GM21723 (cell line): Measurements from ENCODE around the gene TBC1D1.
A peak's percentile ranks its signal among the peaks of the same experiment; 100 is the strongest.

Experiments used
- ATAC-seq: cut with Tn5 transposase; IDR thresholded peaks from one replicate; pipeline ENCODE4 v1.9.1; 2021; ENCODE audit warnings: mild to moderate bottlenecking, moderate library complexity; ENCODE audit not compliant: unreplicated experiment

Gene TBC1D1

GRCh38 chr4:38160487-38161207 is 269.8 kb downstream of the TBC1D1 start:
- ATAC-seq, result peak; percentile 97

GRCh38 chr4:38161208-38162113 is 270.6 kb downstream of the TBC1D1 start:
- ATAC-seq, result no peak

- ATAC-seq, result no peak
These were observed 271.4 kb downstream of the TBC1D1 start for GRCh38 chr4:38162240-38162784.

DNA sequence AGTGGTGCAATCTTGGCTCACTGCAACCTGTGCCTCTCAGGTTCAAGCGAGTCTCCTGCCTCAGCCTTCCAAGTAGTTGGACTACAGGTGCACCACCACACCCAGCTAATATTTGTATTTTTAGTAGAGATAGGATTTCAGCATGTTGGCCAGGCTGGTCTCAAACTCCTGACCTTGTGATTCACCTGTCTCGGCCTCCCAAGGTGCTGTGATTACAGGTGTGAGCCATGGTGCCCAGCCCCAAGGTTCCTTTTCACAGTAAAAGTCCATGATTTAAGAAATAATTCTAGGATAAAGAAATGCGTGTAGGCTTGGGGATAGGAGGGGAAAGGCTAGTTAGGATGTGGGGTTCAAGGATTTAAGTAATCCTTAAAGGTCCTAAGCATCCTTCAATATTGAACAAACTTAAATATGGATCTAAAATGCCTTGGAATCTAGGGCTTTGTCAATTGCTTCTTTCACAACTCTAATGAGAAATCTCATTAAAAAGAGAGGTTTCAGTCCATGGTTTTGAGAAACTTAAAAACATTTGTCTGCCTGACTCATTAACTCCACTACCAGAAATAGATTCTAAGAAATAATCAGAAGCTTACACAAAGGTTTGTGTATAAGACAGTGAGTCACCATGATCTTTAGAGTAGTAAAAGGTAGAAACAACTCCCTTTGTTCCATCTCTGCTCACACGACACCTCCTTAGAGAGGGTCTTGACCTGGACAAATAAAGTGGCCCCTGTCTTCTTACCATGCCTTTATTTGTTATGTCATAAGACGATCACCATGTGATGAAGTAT is 272.5 kb downstream of the TBC1D1 start:
- no peak for ATAC-seq

DNA sequence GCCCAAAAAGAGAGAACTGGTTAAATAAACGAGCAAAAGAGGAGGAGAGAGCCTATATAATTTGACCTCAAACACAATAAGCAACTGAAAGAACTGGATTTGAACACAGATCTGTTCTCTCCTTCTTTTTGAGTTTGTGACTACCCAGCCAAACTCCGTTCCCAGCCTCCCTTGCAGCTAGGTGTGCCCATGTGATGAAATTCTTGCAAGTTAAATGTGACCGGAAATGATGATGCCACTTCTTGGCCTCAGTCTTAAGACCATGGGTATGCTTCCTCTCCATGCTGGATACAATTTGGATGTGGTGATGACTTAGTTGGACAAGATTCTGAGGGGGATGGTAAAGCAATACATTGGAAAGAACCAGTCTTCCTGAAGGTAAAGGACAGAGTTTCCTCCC is 273.5 kb downstream of the TBC1D1 start:
- ATAC-seq, result no peak

DNA sequence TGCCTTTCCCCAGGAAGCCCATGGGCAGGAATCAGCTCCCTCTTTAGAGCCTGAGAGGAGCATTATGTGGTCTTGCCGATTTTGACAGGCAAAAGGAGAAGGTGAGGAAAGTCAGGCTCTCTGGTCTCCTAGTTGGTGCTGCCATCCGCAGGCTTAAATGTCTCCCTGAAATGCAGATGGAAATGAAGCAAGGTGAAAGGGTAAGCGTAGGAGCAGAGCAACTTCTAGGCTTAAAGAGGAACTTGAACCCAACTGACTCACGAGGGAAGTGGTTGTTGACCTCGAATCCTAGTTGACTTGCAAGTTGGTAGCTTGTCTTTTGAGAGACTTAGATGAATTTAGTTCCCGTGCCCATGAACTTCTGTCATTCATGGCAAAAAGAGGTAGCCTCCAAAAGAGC is 275.2 kb downstream of the TBC1D1 start:
- no peak for ATAC-seq

DNA sequence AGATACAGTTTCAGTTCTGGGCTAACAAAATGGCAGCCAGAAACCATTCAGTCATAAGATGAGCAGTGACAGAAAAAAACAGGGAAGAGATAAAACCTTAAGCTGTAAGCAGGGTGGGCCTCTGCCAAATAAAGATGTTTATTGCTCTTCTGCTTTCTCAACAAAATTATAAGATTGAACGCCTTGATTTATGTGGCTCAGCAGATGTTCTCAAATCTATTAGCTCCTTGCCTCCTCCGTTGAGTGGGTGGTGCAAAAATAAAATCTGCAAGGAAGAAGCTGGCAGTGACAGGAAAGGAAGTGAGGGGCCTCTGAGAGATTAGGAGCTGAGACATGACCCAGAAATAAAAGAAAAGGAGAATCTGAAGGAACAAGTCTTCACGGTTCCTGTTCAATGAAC is 275.9 kb downstream of the TBC1D1 start:
- ATAC-seq, result no peak

DNA sequence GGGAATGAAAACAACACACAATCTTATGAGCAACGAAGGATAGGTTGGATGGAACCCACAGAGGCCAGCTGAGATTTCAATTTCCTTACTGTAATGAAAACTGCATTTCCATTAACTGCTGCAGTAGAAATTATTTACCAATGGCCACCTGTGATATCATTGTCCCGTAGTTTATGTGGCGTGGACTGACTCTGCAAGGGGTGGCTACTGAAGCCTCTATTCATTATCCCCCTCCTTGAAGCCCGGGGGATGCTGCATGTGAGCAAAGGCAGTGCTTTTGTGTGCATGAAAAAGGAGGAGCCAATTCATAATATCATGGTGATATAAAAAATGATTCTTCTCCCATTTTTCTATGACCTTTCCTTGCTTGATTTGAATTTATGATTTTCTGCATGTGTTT is 277.1 kb downstream of the TBC1D1 start:
- ATAC-seq, result no peak

DNA sequence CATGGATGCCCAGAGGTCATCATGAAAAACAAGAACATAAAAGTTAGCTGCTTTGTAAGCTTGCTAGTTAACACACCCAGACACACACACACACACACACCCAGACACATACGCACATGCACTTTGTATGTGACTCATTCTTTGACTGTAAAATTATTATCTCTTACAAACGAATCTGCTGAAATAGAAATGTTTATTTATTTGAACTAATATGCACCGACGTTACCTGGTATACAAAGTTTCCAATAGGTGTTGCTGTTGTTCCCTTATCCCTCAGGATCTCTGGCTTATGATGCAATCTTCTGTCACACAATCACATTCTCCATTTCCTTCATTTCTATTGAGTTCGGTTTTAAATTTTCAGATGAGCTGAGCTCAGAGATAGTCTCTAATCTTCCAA is 278.6 kb downstream of the TBC1D1 start:
- no peak for ATAC-seq

DNA sequence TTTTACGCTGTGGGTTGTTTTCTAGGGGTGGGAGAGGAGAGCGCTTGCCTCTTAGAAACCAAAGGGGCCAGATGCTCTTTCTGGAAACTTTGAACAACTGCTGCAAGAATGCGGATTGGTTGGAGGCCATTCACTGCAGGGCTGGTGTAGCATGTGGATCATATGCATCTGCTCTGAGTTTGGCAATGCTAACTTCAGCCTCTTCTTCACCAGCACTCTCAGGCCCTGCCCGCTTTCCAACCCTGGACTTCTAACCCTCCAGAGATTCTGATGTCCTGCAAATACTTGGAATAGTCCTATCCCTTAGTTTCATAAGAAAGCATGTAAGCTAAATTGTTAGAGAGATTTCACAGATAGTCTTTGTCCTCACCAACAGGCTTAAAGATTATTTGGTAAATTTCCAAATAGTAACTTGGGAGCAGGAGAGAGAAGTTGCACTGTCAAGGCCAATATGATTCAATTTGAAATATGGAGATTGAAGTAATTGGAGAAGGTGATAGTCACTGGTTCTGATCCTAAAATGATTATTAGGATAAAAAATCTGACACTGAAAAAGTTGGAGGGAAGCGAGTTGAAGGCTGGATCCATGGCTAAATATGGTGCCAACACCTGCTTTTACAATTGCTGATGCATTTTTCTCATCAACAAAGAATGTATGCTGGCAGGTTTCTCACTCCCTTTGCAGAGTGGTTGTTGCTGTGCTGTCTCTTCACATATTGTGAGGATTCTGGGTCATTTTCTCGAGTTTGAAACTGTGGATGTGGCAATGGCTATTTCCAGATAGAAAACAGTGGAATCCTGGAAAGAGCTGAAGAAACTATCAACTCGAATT is 279.7 kb downstream of the TBC1D1 start:
- no peak for ATAC-seq

DNA sequence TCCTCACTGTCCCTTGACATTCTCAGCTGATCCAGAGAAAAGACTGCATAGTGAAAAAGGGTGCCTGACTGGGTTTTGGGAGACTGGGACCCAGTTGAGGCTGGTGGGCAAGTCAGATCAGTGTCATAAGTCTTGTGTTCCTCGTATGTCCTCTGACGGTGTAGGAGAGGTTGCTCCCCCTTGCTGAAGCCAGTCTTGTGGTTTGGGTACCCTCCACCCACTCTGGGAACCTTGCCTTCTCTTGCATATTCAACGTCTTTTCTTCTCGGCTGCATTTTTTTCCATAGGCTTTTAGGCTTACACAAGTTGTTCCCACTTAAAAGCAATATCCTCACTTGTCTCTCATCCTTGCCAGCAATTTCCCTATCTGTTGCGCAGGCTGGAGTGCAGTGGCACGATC is 281.2 kb downstream of the TBC1D1 start:
- no peak for ATAC-seq

DNA sequence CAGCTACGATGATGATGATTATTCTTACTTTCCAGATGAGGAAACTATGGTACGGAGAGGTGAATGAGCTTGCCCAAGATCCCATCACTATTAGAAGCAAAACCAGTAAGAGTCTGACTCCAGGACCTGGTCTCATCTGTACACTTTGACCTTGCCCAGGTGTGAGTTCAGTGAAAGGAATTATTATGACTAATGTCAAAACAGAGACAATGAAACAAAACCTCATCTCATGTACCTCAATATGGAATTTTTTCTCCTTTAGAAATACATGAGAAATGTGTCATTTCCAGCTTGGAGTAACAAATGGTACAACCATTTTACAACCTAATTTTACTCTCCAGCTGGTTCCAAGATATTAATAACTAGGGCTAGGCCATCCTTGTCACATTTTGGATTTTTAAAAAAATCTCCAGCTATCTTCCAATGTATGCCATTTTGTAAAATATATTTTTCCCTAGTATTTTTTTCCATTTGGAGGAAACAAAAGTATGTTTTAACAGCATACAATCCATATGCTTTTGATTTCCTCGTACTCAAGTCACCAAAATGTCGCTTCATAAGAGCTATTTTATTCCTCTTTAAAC is 283.1 kb downstream of the TBC1D1 start:
- ATAC-seq, result no peak

DNA sequence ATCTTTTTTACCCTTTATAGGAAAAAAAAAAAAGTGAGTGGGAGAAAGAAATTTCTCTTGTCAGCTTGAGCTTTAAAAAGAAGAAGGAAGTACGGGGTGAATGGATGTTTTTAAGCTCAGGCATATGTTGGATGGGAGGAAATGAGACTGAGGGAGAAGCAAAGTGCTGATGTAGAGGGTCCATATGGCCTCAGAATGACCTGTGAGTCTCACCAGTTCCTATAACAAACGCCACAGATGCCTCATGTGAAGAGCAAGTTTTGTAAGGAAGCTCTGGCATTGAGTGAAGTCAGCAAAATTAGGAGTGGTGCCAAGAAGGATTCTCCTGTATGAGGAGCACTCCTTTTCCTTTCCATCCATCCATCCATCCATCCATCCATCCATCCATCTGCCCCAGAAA is 283.9 kb downstream of the TBC1D1 start:
- no peak for ATAC-seq

- ATAC-seq, result no peak
These were observed 285.3 kb downstream of the TBC1D1 start for GRCh38 chr4:38176165-38176564.

DNA sequence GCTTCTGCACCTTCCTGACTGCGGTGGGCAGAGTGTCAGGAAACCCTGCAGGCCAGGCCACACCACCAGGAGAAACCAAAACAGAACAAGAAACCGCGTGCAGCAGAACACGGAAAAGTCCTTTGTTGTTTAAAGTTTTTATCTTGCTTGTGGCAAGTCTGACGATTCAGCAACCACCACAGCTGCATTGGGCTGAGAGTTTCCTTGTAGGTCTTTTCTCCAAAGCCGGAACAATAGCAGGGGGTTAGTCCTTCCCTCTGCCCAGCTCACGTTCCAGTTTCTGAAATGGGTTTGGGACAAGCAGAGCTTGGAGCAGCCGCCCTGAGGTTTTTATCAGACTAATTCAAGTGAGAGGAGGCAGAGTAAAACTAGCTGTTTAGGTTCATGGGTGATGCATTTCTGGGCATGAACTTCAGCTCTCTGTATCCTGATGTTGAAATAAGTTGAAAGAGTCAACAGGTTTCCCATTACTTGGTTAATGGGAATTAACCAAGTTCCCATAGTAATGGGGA is 286.2 kb downstream of the TBC1D1 start:
- ATAC-seq, result no peak

DNA sequence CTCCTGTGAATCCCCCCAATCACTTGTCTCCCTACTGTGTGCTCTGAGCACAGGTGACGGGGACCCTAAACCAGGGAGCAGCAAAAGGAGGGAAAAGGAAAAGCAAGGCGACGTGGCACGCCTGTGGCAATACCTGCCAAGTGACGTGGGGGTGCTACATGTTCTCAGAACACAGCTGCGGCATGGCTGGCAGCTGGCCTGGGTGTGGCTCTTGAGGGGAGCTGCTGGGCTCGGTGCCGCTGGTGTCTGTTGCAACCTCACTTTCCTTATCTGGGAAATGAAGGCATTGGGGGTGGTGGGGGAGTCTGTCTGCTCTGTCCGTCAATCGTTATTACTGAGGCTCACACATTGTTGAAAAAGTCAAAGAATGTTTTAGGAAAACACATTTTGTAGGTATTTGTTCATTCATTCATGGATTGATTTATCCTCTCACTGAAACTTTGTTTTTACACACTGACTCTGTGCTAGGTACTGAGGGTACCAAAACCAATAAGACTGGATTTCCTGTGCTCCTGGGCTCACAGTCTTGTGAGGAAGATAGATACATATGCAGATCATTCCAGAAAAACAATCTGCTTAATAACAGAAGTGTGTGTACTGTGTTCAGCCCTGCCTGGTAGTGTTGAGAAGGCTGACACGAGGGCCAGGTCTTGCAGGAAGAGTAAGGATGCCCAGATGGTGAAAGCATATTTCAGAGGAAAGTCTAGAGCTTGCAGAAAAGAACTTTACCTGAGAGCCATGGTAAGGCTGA is 286.9 kb downstream of the TBC1D1 start:
- no peak for ATAC-seq

GRCh38 chr4:38178392-38178995 is 287.6 kb downstream of the TBC1D1 start:
- ATAC-seq, result peak; percentile 47

GRCh38 chr4:38179690-38180377 is 288.9 kb downstream of the TBC1D1 start:
- peak; percentile 47 for ATAC-seq
